Stimulated activated CD8-positive, alpha-beta memory T cell treated with anti-CD3 and anti-CD28 coated beads, Interleukin-15, amount 100 ng/mL, for 4 hours (primary cell): ENCODE results near the gene THRB.
"Not testable (repeated sequence)": the region's sequence is repeated elsewhere in the genome, so short reads cannot be mapped to it uniquely, and the experiment has no call there.

Source experiments
- DNase-seq, 2 donors: peaks; one replicate each; pipeline ENCODE4 v3.0.0-alpha.2; 2020; ENCODE audit warnings: low read depth in 2 of 2

Gene THRB

DNA sequence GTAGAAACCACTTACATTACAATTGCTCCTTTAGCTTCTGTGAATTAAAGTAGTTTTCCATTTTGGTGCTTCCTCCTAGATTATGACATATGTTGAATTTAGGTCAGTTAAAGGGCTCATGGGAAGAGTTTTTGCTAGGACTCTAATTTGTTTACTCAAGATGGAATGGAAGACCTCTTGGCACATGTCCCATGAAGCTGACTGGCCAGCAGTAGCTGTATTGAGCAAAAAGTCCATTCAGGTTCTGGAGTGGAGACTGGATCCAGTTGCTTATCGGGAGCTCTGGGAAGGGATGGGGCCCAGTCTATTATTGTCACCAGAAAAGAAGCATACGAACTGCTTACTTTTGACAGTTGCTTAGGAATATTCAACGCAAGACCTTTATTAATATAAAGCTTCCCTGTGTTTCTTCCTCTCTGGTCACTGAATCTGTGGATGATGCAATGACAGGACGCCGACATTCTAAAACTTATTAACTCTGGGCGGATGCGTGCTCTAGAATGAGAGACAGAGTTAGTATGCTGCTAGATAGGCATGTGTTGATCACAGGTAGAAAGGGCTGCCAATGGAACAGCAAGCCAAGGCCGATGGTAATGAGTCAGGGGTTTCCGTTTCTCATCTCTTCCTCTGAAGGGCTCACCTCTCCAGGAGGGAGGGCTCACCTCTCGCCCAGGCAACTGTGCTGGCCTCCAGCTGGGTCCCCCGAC lies 393.8 kb downstream of the THRB start:
- no peak for DNase-seq

DNA sequence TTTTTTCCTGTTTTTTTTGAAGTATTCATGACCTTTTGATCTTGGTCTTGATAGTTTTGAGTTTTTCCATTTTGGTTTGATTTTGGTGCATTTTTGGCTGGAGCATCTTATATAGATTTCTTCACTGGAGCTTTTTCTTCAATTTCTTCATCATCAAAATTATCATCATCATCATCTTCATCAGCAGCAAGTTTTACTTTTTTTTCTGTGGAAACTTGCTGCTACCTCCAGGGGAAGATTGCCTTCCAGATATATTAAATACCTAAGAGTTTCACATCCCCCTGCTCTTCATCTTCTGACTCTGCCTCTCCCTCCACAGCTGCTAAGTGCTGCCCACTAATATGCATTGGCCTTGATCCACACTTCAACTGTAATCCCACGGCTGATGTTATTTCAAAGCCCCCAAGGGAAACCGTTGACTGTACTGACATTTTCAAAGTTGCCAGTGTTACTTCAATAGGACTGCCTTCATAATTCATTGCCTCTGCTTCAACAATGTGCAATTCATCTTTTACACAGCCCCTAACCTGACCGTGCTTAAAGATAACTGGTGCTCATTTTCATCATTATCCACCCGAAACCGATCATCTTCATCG lies 397.9 kb downstream of the THRB start:
- no peak for DNase-seq

DNA sequence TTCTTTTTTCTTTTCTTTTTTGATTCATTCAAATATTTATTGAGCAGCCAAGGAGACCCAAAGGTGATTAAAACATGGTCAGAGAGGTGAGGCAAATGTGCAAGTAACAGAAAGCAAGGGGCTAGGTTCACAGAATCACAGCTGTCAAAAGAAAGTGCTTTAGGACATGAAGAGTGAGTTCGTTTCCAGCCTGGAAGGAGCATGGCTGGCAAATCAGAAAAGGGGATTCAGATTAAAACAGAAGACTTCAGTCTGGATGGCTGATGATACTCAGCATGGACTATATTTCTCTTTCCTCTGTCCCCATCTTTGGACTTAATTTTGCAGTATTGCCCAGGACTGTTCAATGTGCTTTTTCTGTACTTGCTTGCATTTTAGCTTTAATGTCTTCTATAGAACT lies 398.4 kb downstream of the THRB start:
- DNase-seq: no peak

DNA sequence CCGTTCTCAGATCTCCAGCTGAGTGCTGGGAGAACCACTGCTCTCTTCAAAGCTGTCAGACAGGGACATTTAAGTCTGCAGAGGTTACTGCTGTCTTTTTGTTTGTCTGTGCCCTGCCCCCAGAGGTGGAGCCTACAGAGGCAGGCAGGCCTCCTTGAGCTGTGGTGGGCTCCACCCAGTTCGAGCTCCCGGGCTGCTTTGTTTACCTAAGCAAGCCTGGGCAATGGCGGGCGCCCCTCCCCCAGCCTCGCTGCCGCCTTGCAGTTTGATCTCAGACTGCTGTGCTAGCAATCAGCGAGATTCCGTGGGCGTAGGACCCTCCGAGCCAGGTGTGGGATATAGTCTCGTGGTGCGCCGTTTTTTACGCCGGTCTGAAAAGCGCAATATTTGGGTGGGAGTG lies 399.8 kb downstream of the THRB start:
- not testable (repeated sequence) for DNase-seq

DNA sequence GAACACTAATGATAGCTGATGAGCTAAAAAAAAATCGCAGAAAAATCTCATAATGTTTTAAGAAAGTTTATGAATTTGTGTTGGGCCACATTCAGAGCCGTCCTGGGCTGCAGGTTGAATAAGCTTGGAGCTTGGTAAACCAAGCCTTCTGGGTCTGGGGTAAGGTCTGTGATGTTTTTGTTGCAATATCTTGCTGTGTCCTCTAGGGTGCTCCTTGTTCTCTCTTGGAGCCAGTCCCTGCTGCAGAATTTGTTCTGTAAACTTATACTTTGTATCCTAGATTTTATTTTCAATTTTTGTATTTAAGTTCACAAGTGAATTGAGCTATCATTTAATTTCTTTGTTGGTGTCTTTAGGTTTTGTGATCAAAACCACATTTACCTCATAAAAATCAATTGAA lies 405.9 kb downstream of the THRB start:
- no peak for DNase-seq

DNA sequence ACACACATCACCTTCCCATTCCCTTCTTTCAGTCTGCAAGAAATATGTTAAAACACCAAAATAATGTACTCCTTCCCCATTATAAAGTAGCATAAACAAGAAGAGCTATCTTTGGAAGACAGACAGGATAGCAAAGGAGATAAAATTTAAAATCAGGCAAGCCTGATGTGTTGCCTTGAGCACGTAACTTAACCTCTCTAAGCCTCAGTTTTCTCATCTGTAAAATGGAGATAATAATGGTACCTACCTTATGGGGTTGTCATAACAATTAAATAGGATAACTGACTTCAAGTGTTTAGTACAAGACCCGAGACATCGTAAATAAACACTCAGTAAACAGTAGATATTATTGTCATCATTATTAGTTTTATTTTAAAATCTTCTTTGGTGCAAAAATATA lies 407.2 kb downstream of the THRB start:
- no peak for DNase-seq

DNA sequence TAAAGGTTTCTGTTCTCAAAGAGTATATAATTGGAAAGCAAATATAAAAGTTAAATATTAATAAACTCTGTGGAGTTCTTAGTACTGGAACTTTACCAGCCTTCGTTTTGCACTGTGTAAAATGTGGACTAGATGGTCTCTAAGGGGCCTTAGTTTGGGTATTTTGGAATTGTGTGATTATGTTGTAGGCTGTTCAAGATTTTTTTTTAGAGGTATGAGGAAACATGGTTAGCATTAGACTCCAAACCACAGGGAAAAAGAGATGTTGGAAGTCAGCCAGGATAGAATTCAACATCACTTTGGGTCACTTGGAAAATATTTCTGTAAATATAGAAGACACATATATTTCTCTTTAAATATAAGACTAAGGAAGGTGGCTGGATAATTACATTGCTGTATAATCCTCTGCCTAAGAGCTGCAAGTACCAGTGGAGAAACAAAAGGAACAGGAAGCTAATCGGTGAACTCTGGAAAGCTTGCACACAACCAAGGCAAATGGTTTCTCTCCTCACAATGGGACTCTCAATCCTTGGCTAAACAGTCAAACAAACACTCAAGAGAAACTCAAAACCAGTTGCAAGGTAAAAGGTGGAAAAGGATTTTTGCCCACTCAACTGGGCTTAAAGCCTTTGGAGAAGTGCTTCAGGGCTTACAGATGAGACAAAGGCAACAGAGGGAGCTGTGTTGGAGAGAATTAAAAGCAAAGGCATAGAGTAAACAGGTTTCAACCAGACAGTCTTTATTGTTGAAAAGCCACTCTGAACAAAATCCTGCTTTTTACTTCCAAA lies 407.8 kb downstream of the THRB start:
- no peak for DNase-seq

DNA sequence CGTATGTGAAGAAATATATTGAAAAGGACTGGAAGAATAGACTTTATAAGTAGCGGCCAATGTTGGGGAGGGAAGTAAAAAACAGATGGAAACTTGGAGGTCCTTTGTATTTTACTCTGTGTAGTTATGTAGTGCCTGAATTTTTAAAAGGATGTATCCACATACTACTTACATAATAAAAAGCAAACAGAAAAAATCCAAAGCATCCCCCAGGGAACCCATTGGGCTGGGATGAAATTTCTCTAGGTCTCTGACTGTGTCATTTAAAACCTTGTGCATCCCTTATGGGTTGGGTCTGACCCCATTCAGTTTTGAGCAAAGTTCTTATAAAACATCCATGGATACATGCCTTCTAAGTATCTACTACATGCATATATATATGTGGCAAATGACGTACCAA lies 408.4 kb downstream of the THRB start:
- no peak for DNase-seq

DNA sequence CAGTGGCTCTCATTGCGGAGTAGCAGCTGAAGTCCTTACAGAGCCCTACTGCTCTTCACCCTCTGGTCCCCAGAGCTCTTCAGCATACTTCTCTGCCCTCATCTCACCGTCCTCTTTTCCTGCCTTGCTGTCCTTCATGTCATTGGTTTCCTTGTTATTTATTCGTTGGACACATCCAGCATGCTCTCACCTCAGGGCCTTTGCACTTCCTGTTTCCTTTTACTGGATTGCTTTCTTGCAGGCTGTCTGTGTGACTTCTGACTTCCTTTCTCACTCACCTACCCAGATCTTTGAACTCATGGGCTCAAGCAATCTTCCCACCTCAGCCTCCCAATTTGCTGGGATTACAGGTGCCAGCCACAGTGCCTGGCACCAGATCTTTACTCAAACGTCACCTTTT lies 422.5 kb downstream of the THRB start:
- DNase-seq: no peak

DNA sequence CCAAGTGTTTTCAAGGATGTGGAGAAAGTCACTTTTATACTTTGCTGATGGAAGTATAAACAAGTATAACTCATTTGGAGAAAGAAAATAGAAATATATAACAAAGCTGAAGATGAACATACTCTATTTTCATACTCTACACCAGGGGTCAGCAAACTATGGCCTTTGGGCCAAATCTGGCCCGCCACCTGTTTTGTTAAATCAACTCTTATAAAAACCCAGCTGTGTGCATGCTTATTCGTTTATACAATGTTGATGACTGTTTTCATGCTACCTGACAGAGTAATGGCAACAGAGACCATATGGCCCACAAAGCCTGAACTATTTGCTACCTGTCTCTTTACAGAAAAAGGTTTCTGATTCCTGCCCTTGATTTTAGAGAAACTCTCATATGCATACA lies 425.6 kb downstream of the THRB start:
- no peak for DNase-seq

DNA sequence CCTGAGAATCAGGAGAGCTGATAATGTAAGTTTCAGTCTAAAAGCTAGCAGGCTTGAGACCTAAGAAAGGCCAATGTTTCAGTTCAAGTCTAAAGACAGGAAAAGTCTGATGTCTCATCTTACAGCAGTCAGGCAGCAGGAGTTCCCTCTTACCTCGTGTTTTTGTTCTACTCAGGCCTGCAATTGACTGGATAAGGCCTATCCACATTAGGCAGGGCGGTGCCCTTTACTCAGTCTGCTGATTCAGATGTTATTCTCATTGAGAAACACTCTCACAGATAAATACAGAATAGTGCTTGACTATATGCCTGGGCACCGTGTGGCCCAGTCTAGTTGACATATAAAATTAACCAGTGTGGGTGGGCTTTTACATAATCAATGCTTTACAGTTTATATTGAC lies 427.2 kb downstream of the THRB start:
- DNase-seq: no peak
